CD4-positive, alpha-beta T cell treated with Interleukin-4 for 4 hours (primary cell): ENCODE measurements around the gene PRSS36.
"Not testable (repeated sequence)": the region's sequence is repeated elsewhere in the genome, so short reads cannot be mapped to it uniquely, and the experiment has no call there.

ENCODE experiments used
- DNase-seq: peaks from one replicate; pipeline ENCODE4 v3.0.0-alpha.2; 2020

PRSS36 gene

DNA sequence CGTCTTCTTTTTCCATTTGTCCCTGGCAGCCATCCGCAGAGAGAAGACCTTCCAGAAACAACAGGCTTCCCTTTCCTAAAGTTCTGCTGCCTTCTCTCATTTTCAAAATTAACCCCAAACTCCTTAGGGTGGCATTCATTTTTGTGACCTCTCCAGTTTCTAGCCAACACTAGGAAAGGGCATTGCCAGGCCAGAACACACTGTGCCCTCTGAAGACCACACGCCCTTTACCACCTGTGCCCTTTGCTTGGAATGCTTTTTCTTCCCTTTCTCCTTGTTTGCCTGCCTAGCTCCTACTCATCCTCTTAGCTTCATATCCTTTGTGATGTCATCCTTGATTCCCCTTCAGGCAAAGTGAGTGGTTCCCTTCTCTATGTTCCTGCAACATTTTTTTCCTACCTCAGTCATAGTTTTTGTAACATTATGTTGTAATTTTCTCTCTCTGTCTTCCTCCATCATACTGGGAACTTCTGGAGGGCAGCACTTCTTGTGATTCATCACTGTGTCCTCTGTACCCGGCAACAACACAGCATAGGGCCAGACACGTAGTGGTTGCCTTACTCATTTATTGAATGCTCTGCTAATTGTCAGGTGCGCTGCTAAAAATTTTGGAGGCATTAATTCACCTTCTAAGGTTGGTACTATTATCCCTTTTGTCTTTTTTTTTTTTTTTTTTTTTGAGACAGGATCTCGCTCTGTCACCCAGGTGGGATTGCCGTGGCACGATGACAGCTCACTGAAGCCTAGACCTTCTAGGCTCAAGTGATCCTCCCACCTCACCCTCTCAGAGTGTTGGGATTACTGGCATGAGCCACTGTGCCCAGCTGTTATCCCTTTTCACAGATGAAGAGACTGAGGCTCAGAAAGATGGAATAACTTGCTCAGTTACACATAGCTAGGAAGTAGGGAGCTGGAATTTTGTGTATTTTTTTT is 31.4 kb downstream of the PRSS36 start:
- no peak for DNase-seq

- DNase-seq, result peak; percentile 96
These were observed 32.3 kb downstream of the PRSS36 start, which contains the start of gene KAT8 for GRCh38 chr16:31117384-31118222. Gene KAT8, plus strand, starts transcription at chr16:31117664. Its CDS starts 18 bp downstream, at chr16:31117682.

DNA sequence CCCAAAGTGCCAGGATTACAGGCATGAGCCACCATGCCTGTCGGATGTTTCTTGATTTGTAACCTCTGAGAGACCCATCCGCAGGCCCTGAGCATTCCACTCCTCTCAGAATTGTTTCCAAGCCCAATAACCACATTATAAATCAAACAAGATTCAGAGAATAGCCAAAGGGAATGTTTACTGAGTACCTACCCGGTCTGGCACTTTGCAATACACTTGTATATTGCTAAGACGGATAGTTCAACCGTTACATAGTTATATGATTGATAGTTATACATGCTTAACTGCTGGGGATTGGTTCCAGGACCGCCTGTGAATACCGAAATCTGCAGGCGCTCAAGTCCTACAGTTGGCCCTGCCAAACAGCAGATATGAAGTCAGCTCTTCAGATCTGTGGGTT is 35.4 kb downstream of the PRSS36 start:
- DNase-seq, result no peak

DNA sequence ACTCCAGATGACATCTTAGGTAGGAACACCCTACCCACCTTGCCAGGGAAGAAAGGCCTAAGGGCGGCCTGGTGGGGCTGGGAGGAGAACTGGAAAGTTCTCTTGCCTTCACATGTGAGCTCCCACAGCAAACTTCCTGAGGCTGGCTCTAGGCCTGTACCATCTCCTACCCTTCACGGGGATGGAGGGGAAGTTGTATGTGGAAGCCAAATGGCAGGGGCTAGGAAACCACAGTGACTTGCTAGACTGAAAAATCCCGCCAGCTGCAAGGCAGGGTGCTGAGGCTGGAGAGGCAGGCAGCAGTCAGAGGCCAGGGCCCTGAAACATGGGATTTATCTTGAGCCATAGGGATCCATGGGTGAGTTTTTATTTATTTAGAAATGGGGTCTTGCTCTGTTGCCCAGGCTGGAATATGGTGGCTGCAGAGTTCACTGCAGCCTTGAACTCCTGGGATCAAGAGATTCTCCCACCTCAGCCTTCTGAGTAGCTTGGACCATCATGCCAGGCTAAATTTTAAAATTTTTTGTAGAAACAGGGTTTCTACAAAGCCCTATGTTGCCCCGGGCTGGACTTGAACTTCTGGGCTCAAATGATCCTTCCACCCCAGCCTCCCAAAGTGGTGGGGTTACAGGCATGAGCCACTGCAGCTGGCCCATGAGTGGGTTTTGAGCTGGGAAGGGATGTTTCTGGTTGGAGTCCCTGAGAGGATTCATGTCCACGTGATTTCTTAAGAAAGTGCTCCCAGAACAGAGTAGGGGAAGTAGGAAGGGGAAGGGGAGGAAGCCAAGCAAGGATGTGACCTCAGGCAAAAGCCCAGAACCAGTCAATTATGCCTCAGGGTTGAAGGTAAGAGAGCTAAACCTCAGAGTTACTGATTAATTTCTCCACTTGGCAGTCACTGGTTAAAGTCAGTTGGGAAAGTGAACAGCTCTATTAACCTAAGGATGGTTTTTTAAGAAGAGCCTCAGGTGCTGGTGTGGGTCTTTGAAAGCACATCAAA is 36.4 kb downstream of the PRSS36 start:
- peak; percentile 16 for DNase-seq

- no peak for DNase-seq
These were observed 37.2 kb downstream of the PRSS36 start for GRCh38 chr16:31112711-31113110.

GRCh38 chr16:31111881-31112466 is 37.9 kb downstream of the PRSS36 start:
- DNase-seq, result no peak

GRCh38 chr16:31110106-31111034 is 39.5 kb downstream of the PRSS36 start:
- no peak for DNase-seq

DNA sequence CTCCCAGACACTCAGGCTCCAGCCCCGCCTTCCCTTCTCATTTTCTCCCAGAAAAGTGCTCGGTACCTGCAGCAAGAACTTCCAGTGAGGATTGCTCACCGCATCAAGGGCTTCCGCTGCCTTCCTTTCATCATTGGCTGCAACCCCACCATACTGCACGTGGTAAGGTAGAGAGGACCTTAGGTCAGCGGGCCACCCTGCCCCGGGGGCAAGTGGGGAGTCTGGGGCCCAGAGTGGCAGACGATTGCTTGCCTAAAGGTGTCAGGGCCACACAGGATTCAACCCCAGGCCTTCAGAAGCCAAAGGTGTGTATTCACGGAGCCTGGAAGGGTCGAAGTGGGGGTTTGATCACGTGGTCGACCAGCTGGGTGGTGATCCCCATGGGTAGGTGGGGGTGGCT is 40.2 kb downstream of the PRSS36 start:
- DNase-seq, result no peak

DNA sequence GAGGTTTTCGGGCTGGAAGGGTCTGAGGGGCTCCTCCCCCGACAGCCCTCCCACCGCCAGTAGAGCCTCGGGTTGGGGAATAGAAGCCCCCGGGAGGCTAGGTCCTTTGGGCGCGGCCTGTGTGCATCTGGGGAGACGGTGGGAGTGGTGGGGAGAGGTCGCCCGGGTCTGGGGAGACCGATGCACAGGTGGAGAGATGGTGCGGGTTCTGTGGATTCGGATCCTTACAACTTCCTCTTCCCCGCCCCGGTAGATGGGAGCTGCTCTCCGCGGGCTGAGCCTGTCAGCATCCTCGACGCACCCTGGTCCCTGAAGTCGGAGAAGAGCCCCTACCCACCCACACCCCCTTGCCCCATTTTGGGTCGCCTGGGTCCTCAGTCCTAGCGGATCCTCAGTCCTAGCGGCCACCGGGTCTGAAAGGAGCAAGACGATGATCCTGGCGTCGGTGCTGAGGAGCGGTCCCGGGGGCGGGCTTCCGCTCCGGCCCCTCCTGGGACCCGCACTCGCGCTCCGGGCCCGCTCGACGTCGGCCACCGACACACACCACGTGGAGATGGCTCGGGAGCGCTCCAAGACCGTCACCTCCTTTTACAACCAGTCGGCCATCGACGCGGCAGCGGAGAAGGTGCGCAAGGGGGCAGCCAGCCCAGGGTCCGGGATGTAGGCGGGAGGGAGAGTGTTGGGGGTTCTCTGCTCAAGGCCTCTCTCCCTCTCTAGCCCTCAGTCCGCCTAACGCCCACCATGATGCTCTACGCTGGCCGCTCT is 40.9 kb downstream of the PRSS36 start:
- DNase-seq, result no peak

DNA sequence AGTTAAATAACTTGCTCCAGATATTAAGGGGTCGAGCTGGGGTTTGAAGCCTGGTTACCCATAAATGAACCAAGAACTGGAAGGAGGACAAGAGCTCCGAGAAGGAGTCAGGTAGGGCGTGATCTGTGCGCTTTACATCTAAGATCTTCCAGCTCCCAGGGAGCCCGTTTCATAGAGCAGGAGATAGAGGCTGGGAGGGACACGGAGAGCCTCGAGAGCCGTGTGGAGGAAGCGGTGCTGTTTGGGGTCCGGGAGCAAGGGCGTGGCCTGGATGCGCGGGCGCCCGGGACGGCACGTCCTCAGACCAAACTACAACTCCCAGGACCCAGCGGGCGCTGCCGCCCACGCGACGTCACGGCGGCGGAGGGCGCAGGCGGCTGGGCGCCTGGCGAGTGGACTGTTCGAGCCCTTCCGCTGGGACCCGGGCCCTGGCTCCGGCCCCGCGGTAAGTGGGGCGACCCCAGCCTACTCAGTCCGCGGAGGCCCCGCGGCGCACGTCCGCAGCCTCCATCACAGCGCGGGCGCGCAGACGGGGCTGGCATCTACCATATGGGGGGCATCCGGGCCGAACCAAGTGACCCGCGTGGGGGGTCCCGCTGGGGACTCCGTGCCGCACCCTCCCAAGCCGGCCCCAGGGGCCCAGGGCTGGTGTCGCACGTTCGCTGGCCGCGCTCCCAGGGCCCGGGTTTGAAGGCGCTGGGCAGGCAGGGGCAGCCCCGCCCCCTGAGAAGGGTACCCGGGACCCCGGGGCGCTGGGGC is 41.7 kb downstream of the PRSS36 start, which contains the start of gene BCKDK:
BCKDK (plus strand) TSS at position 352 of the 759 bp plus-strand sequence. CDS start 838 bp downstream, outside the sequence.
- DNase-seq, result peak; percentile 47

GRCh38 chr16:31107465-31107867 is 42.4 kb downstream of the PRSS36 start:
- DNase-seq, result no peak

DNA sequence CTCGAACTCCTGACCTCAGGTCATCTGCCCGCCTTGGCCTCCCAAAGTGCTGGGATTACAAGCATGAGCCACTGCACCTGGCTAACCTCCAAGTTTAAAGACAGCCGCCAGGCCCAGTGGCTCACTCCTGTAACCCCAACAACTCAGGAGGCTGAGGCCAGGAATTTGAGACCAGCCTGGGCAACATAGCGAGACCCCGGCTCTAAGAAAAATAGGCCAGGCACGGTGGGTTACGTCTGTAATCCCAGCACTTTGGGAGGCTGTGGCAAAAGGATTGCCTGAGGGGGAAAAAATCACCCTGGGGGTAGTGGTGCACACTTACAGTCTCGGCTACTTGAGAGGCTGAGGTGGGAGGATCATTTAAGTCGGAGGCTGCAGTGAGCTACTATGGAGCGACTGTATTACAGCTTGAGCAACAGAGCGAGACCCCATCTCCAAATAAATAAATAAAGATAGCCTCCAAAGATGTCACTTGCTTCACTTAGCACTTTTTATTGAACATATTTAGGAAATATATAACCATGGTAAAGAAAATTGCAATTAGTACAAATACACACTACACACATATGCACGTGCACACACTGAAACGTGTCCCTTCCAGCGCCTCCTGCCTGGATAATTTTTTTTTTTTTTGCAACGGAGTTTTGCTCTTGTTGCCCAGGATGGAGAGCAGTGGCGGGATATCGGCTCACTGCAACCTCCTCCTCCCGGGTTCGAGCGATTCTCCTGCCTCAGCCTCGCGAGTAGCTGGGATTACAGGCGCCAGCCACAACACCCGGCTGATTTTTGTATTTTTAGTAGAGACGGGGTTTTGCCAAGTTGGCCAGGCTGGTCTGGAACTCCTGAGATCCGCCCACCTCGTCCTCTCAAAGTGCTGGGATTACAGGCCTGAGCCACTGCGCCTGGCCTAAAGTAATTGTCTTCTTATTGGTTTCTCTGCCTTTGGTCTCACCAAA is 43.1 kb downstream of the PRSS36 start:
- DNase-seq, result no peak

GRCh38 chr16:31105677-31106213 is 44.1 kb downstream of the PRSS36 start:
- DNase-seq, result peak; percentile 70

GRCh38 chr16:31100876-31101641 is 48.8 kb downstream of the PRSS36 start:
- DNase-seq, result not testable (repeated sequence)

- DNase-seq, result no peak
These were observed 49.8 kb downstream of the PRSS36 start for GRCh38 chr16:31099860-31100638.
